Measurements from ENCODE around the gene PDZD2.

Gene PDZD2

GRCh38 chr5:31995714-31996113 is 356.8 kb downstream of the PDZD2 start:
- H3K4me2 ChIP-seq (ENCODE audit: low read length): no peak overlapping the region
- peaks cover 15% of the 10 kb centered on the region for H3K4me1 ChIP-seq (ENCODE audit: low read length)
- no peak overlapping the region for H2AFZ ChIP-seq (ENCODE audit: low read depth, low read length)
- no peaks in the 10 kb centered on the region for H3K79me2 ChIP-seq (ENCODE audit: low read length)
- TF ChIP-seq EZH2phosphoT487 (IDR thresholded peaks at IDR 0.05; ENCODE audit: low read depth) (no peak), CTCF (IDR thresholded peaks at IDR 0.05; ENCODE audit: low read depth, low read length) (no peak)
- H3K9ac ChIP-seq (ENCODE audit: low read length): no peak overlapping the region
- H3K27me3 ChIP-seq (ENCODE audit: low read depth, low read length): no peaks in the 10 kb centered on the region
- H4K20me1 ChIP-seq (ENCODE audit: insufficient read depth, low read length): no peaks in the 10 kb centered on the region
- no peaks in the 10 kb centered on the region for H3K36me3 ChIP-seq (replicated peaks; ENCODE audit: low read depth, low read length)
- no peak overlapping the region for H3K27ac ChIP-seq (ENCODE audit: low read length)
- H3K9me3 ChIP-seq (ENCODE audit: insufficient read depth, low read length): no peaks in the 10 kb centered on the region
- H3K4me3 ChIP-seq (ENCODE audit: low read length): no peak overlapping the region

GRCh38 chr5:31996909-31997308 is 358.0 kb downstream of the PDZD2 start:
- Histone ChIP-seq H3K79me2 (ENCODE audit: low read length) (no peaks in the 10 kb centered on the region), H3K4me2 (ENCODE audit: low read length) (no peak overlapping the region), H3K4me3 (ENCODE audit: low read length) (no peak overlapping the region), H3K9me3 (ENCODE audit: insufficient read depth, low read length) (no peaks in the 10 kb centered on the region), H3K36me3 (replicated peaks; ENCODE audit: low read depth, low read length) (no peaks in the 10 kb centered on the region), H3K27ac (ENCODE audit: low read length) (no peak overlapping the region), H4K20me1 (ENCODE audit: insufficient read depth, low read length) (no peaks in the 10 kb centered on the region), H3K27me3 (ENCODE audit: low read depth, low read length) (no peaks in the 10 kb centered on the region), H3K9ac (ENCODE audit: low read length) (no peak overlapping the region), H2AFZ (ENCODE audit: low read depth, low read length) (no peak overlapping the region), H3K4me1 (ENCODE audit: low read length) (peaks cover 15% of the 10 kb centered on the region)
- TF ChIP-seq EZH2phosphoT487 (IDR thresholded peaks at IDR 0.05; ENCODE audit: low read depth): no peak

- Histone ChIP-seq H3K4me3 (ENCODE audit: low read length) (no peak overlapping the region), H3K4me1 (ENCODE audit: low read length) (peaks cover 5% of the 10 kb centered on the region; the same call in 1 of the 2 replicates), H3K9me3 (ENCODE audit: insufficient read depth, low read length) (no peaks in the 10 kb centered on the region), H3K9ac (ENCODE audit: low read length) (no peak overlapping the region), H4K20me1 (ENCODE audit: insufficient read depth, low read length) (no peaks in the 10 kb centered on the region), H3K36me3 (replicated peaks; ENCODE audit: low read depth, low read length) (no peaks in the 10 kb centered on the region), H3K27ac (ENCODE audit: low read length) (no peak overlapping the region), H3K4me2 (ENCODE audit: low read length) (no peak overlapping the region), H2AFZ (ENCODE audit: low read depth, low read length) (no peak overlapping the region), H3K27me3 (ENCODE audit: low read depth, low read length) (no peaks in the 10 kb centered on the region), H3K79me2 (ENCODE audit: low read length) (no peaks in the 10 kb centered on the region)
- TF ChIP-seq EZH2phosphoT487 (IDR thresholded peaks at IDR 0.05; ENCODE audit: low read depth): no peak
- TF ChIP-seq CTCF (IDR thresholded peaks at IDR 0.05; ENCODE audit: low read depth, low read length): no peak
Measured at GRCh38 chr5:31999470-31999869, 360.5 kb downstream of the PDZD2 start.

GRCh38 chr5:32000731-32001130 is 361.8 kb downstream of the PDZD2 start:
- H3K9me3 ChIP-seq (ENCODE audit: insufficient read depth, low read length): no peaks in the 10 kb centered on the region
- no peaks in the 10 kb centered on the region for H4K20me1 ChIP-seq (ENCODE audit: insufficient read depth, low read length)
- no peak overlapping the region for H3K27ac ChIP-seq (ENCODE audit: low read length)
- no peaks in the 10 kb centered on the region for H3K4me1 ChIP-seq (ENCODE audit: low read length)
- H3K4me2 ChIP-seq (ENCODE audit: low read length): no peak overlapping the region
- no peak overlapping the region for H3K9ac ChIP-seq (ENCODE audit: low read length)
- no peaks in the 10 kb centered on the region for H3K79me2 ChIP-seq (ENCODE audit: low read length)
- H2AFZ ChIP-seq (ENCODE audit: low read depth, low read length): no peak overlapping the region
- TF ChIP-seq EZH2phosphoT487 (IDR thresholded peaks at IDR 0.05; ENCODE audit: low read depth): no peak
- no peak for TF ChIP-seq CTCF (IDR thresholded peaks at IDR 0.05; ENCODE audit: low read depth, low read length)
- no peaks in the 10 kb centered on the region for H3K27me3 ChIP-seq (ENCODE audit: low read depth, low read length)
- no peaks in the 10 kb centered on the region for H3K36me3 ChIP-seq (replicated peaks; ENCODE audit: low read depth, low read length)
- H3K4me3 ChIP-seq (ENCODE audit: low read length): no peak overlapping the region

- Histone ChIP-seq H3K79me2 (ENCODE audit: low read length) (no peaks in the 10 kb centered on the region), H3K4me1 (ENCODE audit: low read length) (no peaks in the 10 kb centered on the region), H3K27ac (ENCODE audit: low read length) (no peak overlapping the region), H3K4me3 (ENCODE audit: low read length) (no peak overlapping the region), H3K9me3 (ENCODE audit: insufficient read depth, low read length) (no peaks in the 10 kb centered on the region), H3K9ac (ENCODE audit: low read length) (no peak overlapping the region), H2AFZ (ENCODE audit: low read depth, low read length) (no peak overlapping the region), H4K20me1 (ENCODE audit: insufficient read depth, low read length) (no peaks in the 10 kb centered on the region), H3K27me3 (ENCODE audit: low read depth, low read length) (no peaks in the 10 kb centered on the region), H3K36me3 (replicated peaks; ENCODE audit: low read depth, low read length) (no peaks in the 10 kb centered on the region), H3K4me2 (ENCODE audit: low read length) (no peak overlapping the region)
- TF ChIP-seq EZH2phosphoT487 (IDR thresholded peaks at IDR 0.05; ENCODE audit: low read depth) (no peak), CTCF (IDR thresholded peaks at IDR 0.05; ENCODE audit: low read depth, low read length) (no peak)
Measured at GRCh38 chr5:32001284-32001683, 362.4 kb downstream of the PDZD2 start.

Measured in OCI-LY3 (cell line).